Inferior parietal cortex (tissue), 1 donor: Measurements from ENCODE around the gene ANO2.

Experiments
- DNase-seq: peaks from one replicate; pipeline ENCODE4 v3.0.0-alpha.2; 2016; ENCODE audit errors: extremely low spot score

The ANO2 gene

DNA sequence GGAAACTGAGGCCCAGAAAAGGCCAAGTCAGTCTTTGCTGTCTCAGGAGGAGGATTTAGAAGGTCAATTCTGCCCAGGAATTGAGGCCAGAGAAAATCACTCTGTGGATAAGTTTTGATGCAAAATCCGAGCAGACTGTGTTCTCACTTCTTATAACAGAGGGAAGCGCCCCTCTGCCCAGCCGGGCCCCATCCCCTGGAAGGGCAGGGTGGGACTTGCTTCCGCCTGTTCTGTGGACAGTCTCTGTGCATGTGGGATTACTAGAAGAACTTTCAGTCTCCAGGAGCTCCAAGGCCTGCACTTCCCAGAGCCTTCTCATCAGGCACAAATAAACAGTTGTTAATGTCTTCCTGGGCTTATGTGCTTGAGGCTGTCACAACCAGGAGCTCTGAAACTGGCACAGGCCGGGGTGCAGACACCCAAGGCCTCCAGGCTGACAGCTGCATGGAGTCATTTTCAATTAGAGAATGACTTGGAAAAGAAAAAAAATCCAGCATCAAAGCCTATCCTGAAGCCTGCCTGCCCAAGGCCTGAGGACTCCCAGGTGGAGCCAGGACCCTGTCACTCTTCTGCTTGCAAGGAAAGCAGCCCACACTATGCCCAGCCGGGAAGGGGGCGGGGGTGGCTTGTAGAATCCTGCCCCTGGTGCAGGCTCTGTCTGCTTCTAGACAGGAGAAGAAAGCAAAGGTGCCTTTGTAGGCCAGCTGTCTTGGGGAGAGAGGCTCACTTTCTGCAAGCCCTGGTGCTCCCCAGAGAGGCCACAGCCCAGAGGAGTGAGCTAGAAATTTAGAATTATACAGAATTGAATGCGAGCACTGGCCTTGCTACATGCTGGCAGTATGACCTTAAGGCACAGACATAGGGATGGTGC, 428.5 kb downstream of the ANO2 start:
- no peak for DNase-seq

DNA sequence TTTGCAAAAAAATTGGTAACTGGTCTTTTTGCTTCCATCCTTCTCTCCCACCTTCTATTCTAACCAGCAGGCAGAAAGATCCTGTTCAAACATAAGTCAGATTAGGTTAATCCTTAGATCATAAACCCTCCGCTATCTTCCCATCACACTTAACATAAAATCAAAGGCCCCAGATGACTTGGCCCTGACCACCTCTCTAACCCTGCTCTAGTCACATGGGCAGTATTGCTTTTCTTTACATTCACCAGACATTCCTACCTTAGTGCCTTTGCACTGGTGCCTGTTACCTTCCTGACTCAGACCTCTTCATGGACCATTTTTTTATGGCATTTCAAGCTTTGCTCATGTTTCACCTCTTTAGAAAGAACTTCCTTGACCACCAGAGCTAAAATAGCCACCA, 429.6 kb downstream of the ANO2 start:
- DNase-seq: no peak

DNA sequence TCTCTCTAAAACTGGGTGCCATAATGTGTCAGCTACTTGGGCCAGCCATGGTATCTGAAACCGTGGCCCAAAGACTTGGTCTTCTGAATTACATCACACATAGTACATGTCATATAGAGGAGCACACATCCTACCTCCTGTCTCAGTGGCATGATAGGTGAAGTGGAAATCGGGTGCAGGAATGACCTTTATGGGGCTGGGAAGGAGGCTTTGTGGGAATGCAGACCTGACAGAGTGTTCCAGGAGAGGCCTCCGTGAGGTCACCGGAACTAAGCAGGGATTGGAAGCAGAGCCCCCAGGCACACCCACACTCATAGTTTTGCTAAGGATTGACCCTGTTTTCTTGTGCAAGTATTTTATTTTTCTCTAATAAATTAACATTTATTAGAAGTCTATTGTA, 430.5 kb downstream of the ANO2 start:
- DNase-seq: no peak

GRCh38 chr12:5514016-5514415, 431.0 kb downstream of the ANO2 start:
- no peak for DNase-seq

GRCh38 chr12:5513406-5513805, 431.7 kb downstream of the ANO2 start:
- DNase-seq: no peak
